Measurements from ENCODE around the gene MRPL14.

Gene MRPL14

GRCh38 chr6:44110005-44110676, 17.1 kb downstream of the MRPL14 start:
- H3K4me3 ChIP-seq (ENCODE audit: control insufficient read depth, low read depth, low read length) = no peak overlapping the region
- TF ChIP-seq, protein P1, sequence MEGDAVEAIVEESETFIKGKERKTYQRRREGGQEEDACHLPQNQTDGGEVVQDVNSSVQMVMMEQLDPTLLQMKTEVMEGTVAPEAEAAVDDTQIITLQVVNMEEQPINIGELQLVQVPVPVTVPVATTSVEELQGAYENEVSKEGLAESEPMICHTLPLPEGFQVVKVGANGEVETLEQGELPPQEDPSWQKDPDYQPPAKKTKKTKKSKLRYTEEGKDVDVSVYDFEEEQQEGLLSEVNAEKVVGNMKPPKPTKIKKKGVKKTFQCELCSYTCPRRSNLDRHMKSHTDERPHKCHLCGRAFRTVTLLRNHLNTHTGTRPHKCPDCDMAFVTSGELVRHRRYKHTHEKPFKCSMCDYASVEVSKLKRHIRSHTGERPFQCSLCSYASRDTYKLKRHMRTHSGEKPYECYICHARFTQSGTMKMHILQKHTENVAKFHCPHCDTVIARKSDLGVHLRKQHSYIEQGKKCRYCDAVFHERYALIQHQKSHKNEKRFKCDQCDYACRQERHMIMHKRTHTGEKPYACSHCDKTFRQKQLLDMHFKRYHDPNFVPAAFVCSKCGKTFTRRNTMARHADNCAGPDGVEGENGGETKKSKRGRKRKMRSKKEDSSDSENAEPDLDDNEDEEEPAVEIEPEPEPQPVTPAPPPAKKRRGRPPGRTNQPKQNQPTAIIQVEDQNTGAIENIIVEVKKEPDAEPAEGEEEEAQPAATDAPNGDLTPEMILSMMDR (conservative IDR thresholded peaks at IDR 0.05; ENCODE audit: control insufficient read depth, insufficient read depth, low read depth, low read length) = no peak

DNA sequence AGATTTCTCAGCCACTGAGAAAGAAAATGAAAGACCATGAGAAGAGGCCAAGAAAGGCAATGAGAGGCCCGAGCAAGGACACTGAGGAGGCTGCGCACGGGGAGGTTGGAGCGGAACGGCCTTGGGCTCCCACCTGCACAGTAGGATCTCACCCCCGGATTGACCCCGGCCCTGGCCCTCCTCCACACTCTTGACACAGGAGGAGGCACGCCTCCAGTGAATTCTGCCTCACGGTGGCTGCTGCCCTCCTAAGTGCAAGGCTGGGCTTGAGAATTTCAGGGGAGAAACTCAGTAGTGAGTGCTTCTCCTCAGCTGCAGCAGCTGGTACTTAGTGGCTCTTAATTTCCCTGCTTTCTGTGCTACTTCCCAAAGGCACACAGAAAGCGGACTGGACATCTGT, 18.0 kb downstream of the MRPL14 start:
- DNase-seq (ENCODE audit: low read depth) = no peak
- no peak overlapping the region for H3K4me3 ChIP-seq (ENCODE audit: control insufficient read depth, low read depth, low read length)
- TF ChIP-seq, protein P1 (conservative IDR thresholded peaks at IDR 0.05; ENCODE audit: control insufficient read depth, insufficient read depth, low read depth, low read length) = no peak

More at GRCh38 chr6:44110005-44110676, 17.1 kb downstream of the MRPL14 start:
- no peak for DNase-seq (ENCODE audit: low read depth)

- no peak for DNase-seq (ENCODE audit: low read depth)
- no peak overlapping the region for H3K4me3 ChIP-seq (ENCODE audit: control insufficient read depth, low read depth, low read length)
- TF ChIP-seq, protein P1 (conservative IDR thresholded peaks at IDR 0.05; ENCODE audit: control insufficient read depth, insufficient read depth, low read depth, low read length) = no peak
Observed at GRCh38 chr6:44108471-44108870, 18.8 kb downstream of the MRPL14 start.

DNA sequence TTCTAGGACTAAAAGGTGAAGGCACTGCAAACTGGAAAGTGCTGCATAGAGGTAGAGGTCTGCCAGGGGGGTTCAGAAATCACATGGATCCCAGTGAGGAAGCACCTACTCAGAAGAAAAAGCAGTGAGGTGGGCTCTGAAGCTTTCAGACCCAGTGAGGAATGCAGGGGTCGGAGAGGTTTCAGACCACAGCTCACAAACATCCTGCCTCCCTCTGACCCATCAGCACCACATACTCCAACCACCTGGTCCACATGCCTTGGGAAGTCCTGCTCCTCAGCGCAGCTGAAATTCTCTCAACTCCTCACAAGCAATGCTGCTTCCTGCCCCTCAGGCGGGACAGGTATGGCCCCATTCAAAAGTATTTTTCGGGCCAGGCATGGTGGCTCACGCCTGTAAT, 20.2 kb downstream of the MRPL14 start:
- H3K4me3 ChIP-seq (ENCODE audit: control insufficient read depth, low read depth, low read length) = no peak overlapping the region
- DNase-seq (ENCODE audit: low read depth) = no peak
- TF ChIP-seq, protein P1 (conservative IDR thresholded peaks at IDR 0.05; ENCODE audit: control insufficient read depth, insufficient read depth, low read depth, low read length) = no peak

GRCh38 chr6:44105993-44106740, 21.1 kb downstream of the MRPL14 start:
- no peak overlapping the region for H3K4me3 ChIP-seq (ENCODE audit: control insufficient read depth, low read depth, low read length)
- TF ChIP-seq, protein P1 (conservative IDR thresholded peaks at IDR 0.05; ENCODE audit: control insufficient read depth, insufficient read depth, low read depth, low read length) = no peak
- no peak for DNase-seq (ENCODE audit: low read depth)

GRCh38 chr6:44105146-44105545, 22.1 kb downstream of the MRPL14 start:
- no peak overlapping the region for H3K4me3 ChIP-seq (ENCODE audit: control insufficient read depth, low read depth, low read length)
- TF ChIP-seq, protein P1 (conservative IDR thresholded peaks at IDR 0.05; ENCODE audit: control insufficient read depth, insufficient read depth, low read depth, low read length) = no peak
- DNase-seq (ENCODE audit: low read depth) = no peak
